ENCODE measurements around the gene CBR1.

GRCh38 chr21:36093512-36093911 is 23.7 kb downstream of the CBR1 start:
- TF ChIP-seq FOXP2 (optimal IDR thresholded peaks at IDR 0.05; ENCODE audit: control extremely low read depth, extremely low read length, insufficient read depth), result no peak
- no peak for TF ChIP-seq POLR2AphosphoS5 (IDR thresholded peaks at IDR 0.05; ENCODE audit: borderline replicate concordance, low read depth, low read length)
- TF ChIP-seq EZH2 (IDR thresholded peaks at IDR 0.05), result no peak
